Sigmoid colon (tissue), 4 donors: ENCODE measurements around the gene CCL26.

Source experiments
- CTCF ChIP-seq, 4 experiments: fragments of 450-650 bp in 3 of 4; fragments of 200-600 bp in 1 of 4; IDR thresholded peaks; one replicate each; pipeline ENCODE4 v1.5.1; 2016 to 2019; ENCODE audit warnings: antibody characterized with exemption in 4 of 4, mild to moderate bottlenecking in 3 of 4, moderate library complexity in 2 of 4
- EP300 ChIP-seq, 4 donors: sonication (generic); formaldehyde crosslinking; IDR thresholded peaks; one replicate each; pipeline ENCODE4 v1.6.1; 2017; ENCODE audit warnings: antibody characterized with exemption in 4 of 4
- POLR2A ChIP-seq, 2 donors: fragments of 450-650 bp; IDR thresholded peaks; one replicate each; pipeline ENCODE4 v1.6.1; 2016; ENCODE audit warnings: antibody characterized with exemption in 2 of 2, mild to moderate bottlenecking in 2 of 2, moderate library complexity in 2 of 2
- POLR2AphosphoS5 ChIP-seq, 4 donors: sonication (generic); formaldehyde crosslinking; IDR thresholded peaks; one replicate each; pipeline ENCODE4 v1.6.1; 2017; ENCODE audit warnings: antibody characterized with exemption in 4 of 4

GRCh38 chr7:75738604-75738974 lies 33.4 kb downstream of the CCL26 start, which contains the start of gene HIP1:
- no peak for TF ChIP-seq CTCF (IDR thresholded peaks at IDR 0.05)
- TF ChIP-seq POLR2AphosphoS5 (IDR thresholded peaks at IDR 0.05), result peak in 3 of 4 donors; percentile 61 to 71 (median 67)
- no peak for TF ChIP-seq POLR2A (IDR thresholded peaks at IDR 0.05)
- TF ChIP-seq EP300 (IDR thresholded peaks at IDR 0.05), result no peak
